HEK293 (cell line): ENCODE results near the gene GFOD1.

Experiments used
- AEBP2 ChIP-seq: fragments of 450-650 bp; formaldehyde crosslinking; IDR thresholded peaks from 2 replicates; pipeline ENCODE4 v1.5.1; 2016; ENCODE audit warnings: missing biosample characterization, missing genetic modification characterization, borderline replicate concordance
- CTCF ChIP-seq: fragments of 450-650 bp; formaldehyde crosslinking; IDR thresholded peaks from 2 replicates; pipeline ENCODE4 v1.5.1; 2016; ENCODE audit warnings: missing biosample characterization, missing genetic modification characterization
- INSM2 ChIP-seq: fragments of 450-650 bp; formaldehyde crosslinking; IDR thresholded peaks from 2 replicates; pipeline ENCODE4 v1.5.1; 2016; ENCODE audit warnings: missing biosample characterization, missing genetic modification characterization
- OVOL3 ChIP-seq: fragments of 450-650 bp; formaldehyde crosslinking; IDR thresholded peaks from 2 replicates; pipeline ENCODE4 v1.5.1; 2016; ENCODE audit warnings: missing biosample characterization, missing genetic modification characterization
- PATZ1 ChIP-seq: fragments of 450-650 bp; formaldehyde crosslinking; IDR thresholded peaks from 2 replicates; pipeline ENCODE4 v1.5.1; 2016; ENCODE audit warnings: missing biosample characterization, missing genetic modification characterization
- TRIM28 ChIP-seq: IDR thresholded peaks from 2 replicates; pipeline ENCODE4 v1.6.1; 2011; ENCODE audit warnings: low read length, control low read depth, borderline replicate concordance
- YY2 ChIP-seq: fragments of 450-650 bp; formaldehyde crosslinking; IDR thresholded peaks from 2 replicates; pipeline ENCODE4 v1.5.1; 2016; ENCODE audit warnings: missing biosample characterization, missing genetic modification characterization
- ZNF174 ChIP-seq: fragments of 450-650 bp; formaldehyde crosslinking; IDR thresholded peaks from 2 replicates; pipeline ENCODE4 v1.5.0; 2017; ENCODE audit warnings: missing biosample characterization, mild to moderate bottlenecking, missing genetic modification characterization
- ZNF19 ChIP-seq: fragments of 450-650 bp; formaldehyde crosslinking; IDR thresholded peaks from 2 replicates; pipeline ENCODE4; 2016; ENCODE audit warnings: missing biosample characterization, missing genetic modification characterization, low read depth
- ZNF274 ChIP-seq, 2 experiments: fragments of 200-500 bp in 1 of 2; fragments of 450-650 bp in 1 of 2; sonication (Bioruptor generic) in 1 of 2; formaldehyde crosslinking in 1 of 2; IDR thresholded peaks; 2 replicates each; pipeline versions ENCODE4 v1.5.1 to v1.6.1; 2014 to 2016; ENCODE audit warnings: borderline replicate concordance in 1 of 2, inconsistent platforms in 1 of 2, low read length in 1 of 2, missing biosample characterization in 1 of 2, missing genetic modification characterization in 1 of 2
- ZNF394 ChIP-seq: fragments of 450-650 bp; formaldehyde crosslinking; IDR thresholded peaks from 2 replicates; pipeline ENCODE4 v1.5.1; 2016; ENCODE audit warnings: missing biosample characterization, missing genetic modification characterization, mild to moderate bottlenecking, moderate library complexity, borderline replicate concordance
- ZNF449 ChIP-seq: fragments of 450-650 bp; formaldehyde crosslinking; IDR thresholded peaks from 2 replicates; pipeline ENCODE4 v1.5.1; 2017; ENCODE audit warnings: missing biosample characterization, mild to moderate bottlenecking, missing genetic modification characterization, moderate library complexity
- ZNF510 ChIP-seq: fragments of 450-650 bp; formaldehyde crosslinking; IDR thresholded peaks from 2 replicates; pipeline ENCODE4 v1.5.1; 2018; ENCODE audit warnings: mild to moderate bottlenecking, missing genetic modification characterization, missing biosample characterization; ENCODE audit not compliant: insufficient replicate concordance
- ZNF518A ChIP-seq: fragments of 450-650 bp; formaldehyde crosslinking; conservative IDR thresholded peaks from 2 replicates; pipeline ENCODE4 v1.5.1; 2016; ENCODE audit warnings: low read depth, missing biosample characterization, missing genetic modification characterization
- ZNF529 ChIP-seq: fragments of 450-650 bp; formaldehyde crosslinking; IDR thresholded peaks from 2 replicates; pipeline ENCODE4 v1.5.1; 2017; ENCODE audit warnings: missing genetic modification characterization, missing biosample characterization; ENCODE audit not compliant: insufficient replicate concordance
- ZNF530 ChIP-seq: fragments of 450-650 bp; formaldehyde crosslinking; IDR thresholded peaks from 2 replicates; pipeline ENCODE4 v1.5.1; 2016; ENCODE audit warnings: low read depth, missing biosample characterization, missing genetic modification characterization
- ZNF558 ChIP-seq: fragments of 450-650 bp; formaldehyde crosslinking; IDR thresholded peaks from 2 replicates; pipeline ENCODE4 v1.5.1; 2016; ENCODE audit warnings: missing biosample characterization, missing genetic modification characterization
- ZNF610 ChIP-seq: fragments of 450-650 bp; formaldehyde crosslinking; IDR thresholded peaks from 2 replicates; pipeline ENCODE4 v1.5.1; 2016; ENCODE audit warnings: missing biosample characterization, missing genetic modification characterization, borderline replicate concordance
- ZNF692 ChIP-seq: fragments of 450-650 bp; formaldehyde crosslinking; IDR thresholded peaks from 2 replicates; pipeline ENCODE4 v1.5.1; 2016; ENCODE audit warnings: missing biosample characterization, missing genetic modification characterization
- ZNF704 ChIP-seq: fragments of 450-650 bp; formaldehyde crosslinking; IDR thresholded peaks from 2 replicates; pipeline ENCODE4 v1.5.1; 2016; ENCODE audit warnings: missing biosample characterization, missing genetic modification characterization

The GFOD1 gene

GRCh38 chr6:13487122-13488014 lies at the start of gene GFOD1 (continued):
- TF ChIP-seq ZNF692 (tag by site-specific recombination) (0 out of 2 replicates have a peak, but pooled peaks have one; percentile 34), ZNF529 (no peak), ZNF558 (tag by site-specific recombination) (no peak), ZNF704 (tag by site-specific recombination) (no peak), INSM2 (no peak), PATZ1 (tag by site-specific recombination) (peak; percentile 16; the same call in 1 of the 2 replicates), OVOL3 (tag by site-specific recombination) (no peak), ZNF274 (IDR thresholded peaks at IDR 0.05; ENCODE audit: low read length) (no peak), ZNF274 (tag by site-specific recombination; IDR thresholded peaks at IDR 0.05; ENCODE audit: borderline replicate concordance) (no peak), ZNF19 (tag by site-specific recombination) (no peak), ZNF394 (tag by site-specific recombination) (no peak; the same call in 1 of the 2 replicates), ZNF518A (tag by site-specific recombination) (no peak), TRIM28 (no peak), ZNF510 (no peak), AEBP2 (tag by site-specific recombination) (no peak), ZNF449 (tag by site-specific recombination) (no peak), YY2 (tag by site-specific recombination) (no peak), CTCF (tag by site-specific recombination) (no peak; the same call in 1 of the 2 replicates), ZNF174 (tag by site-specific recombination) (no peak), ZNF530 (tag by site-specific recombination) (no peak), ZNF610 (tag by site-specific recombination) (no peak)
